Germinal center (tissue), 1 donor: ENCODE results near the gene IFT80.

Experiments used
- DNase-seq: peaks from one replicate; pipeline ENCODE4 v3.0.0; 2012; ENCODE audit warnings: mixed read lengths, low spot score

The IFT80 gene

DNA sequence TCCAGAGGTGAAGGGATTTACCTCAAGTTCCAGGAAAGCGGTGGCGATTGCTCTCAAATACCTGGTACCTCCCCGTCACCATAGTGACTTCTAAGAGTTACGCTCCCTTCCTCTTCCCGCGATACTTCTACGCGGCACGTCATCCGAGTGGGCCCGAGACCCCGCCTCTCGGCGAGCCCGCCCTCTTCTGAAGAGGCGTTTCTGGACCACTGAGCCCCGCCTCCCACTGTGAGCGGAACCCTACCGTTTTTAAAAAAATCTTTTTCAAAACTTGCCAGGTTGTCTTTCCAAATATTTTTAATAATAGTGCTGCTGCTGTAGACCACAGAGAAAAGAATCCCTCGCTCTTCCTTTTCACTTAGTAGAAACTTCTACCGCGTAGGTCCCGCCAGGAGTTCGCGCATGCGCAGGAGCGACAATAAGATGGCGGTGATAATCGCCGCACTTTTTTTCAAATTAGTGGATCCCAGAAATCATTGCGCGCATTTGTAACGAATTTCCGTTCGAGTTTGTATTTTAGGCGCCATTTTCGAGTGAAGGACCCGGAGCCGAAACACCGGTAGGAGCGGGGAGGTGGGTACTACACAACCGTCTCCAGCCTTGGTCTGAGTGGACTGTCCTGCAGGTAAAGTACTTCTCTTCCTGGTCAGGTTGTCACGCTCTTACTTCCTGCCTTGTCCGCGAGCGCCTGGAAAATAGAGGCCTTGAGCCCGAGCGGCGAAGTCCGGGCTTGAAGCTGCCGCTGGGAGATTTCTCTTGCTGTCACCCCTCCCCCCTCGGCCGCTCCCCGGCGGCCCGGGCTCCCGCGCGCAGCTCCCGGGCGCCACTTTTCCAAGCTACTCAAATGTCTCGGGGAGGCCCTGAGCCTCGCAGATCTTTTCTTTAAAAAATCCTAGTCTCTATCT, at the start of gene IFT80, which contains the start of gene SMC4:
TSS of gene IFT80 (minus strand) at position 101 of the 905 bp plus-strand sequence. CDS start 14,625 bp downstream, outside the sequence.
TSS of gene SMC4 (plus strand) at position 526 of the 905 bp plus-strand sequence. CDS start 1,177 bp downstream, outside the sequence.
- DNase-seq: peak; percentile 94

GRCh38 chr3:160447544-160447943, 48.5 kb upstream of the IFT80 start:
- DNase-seq: no peak

DNA sequence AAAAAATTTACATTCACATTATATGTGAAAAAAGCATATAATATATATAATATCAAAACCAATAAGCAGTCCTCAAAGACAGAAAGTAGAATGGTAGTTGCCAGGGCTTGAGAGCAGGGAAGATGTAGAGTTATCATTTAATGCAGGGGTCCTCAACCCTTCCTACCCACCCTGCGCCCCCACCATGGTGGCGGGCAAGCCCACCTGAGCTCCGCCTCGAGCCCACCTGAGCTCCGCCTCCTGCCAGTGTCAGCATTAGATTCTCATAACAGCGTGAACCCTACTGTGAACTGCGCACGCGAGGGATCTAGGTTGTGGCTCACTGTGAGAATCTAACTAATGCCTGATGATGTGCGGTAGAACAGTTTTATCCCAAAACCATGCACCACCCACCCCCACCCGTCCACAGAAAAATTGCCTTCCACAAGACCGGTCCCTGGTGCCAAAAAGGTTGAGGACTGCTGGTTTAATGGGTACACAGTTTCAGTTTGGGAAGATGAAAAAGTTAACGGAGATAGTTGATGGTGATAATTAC, 47.6 kb upstream of the IFT80 start:
- DNase-seq: no peak

DNA sequence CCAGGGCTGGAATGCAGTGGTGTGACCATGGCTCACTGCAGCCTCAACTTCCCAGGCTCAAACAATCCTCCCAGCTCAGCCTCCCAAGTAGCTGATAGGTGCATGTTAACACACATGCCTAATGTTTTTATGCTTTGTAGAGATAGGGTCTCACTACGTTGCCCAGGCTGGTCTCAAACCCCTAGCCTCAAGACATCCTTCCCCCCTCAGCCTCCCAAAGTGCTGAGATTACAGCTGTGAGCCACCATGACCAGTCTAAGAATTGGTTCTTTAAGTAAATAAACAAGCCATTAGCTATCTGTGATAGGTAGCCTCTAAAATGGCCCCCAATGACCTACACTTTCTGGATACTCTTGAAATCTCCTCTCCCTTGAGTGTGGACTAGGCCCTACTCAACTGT, 46.8 kb upstream of the IFT80 start:
- no peak for DNase-seq

DNA sequence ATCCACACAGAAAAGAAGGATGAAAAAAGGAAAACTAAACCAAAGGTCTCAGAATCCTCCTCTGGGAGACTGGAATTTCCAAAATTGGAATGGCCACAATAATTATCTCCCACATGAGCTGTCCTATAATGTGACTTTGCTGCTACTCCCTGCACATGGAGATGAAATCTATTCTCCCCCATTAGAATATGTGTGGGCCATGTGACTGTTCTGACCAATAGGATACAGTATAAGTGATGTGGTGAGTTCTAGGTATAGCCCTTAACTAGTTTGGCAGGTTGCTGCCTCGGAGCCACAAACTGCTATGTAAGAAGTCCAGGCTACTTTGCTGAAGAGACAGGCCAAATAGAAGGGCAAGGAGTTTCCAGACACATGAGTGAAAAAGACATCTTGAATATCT, 45.4 kb upstream of the IFT80 start:
- DNase-seq: peak; percentile 22

DNA sequence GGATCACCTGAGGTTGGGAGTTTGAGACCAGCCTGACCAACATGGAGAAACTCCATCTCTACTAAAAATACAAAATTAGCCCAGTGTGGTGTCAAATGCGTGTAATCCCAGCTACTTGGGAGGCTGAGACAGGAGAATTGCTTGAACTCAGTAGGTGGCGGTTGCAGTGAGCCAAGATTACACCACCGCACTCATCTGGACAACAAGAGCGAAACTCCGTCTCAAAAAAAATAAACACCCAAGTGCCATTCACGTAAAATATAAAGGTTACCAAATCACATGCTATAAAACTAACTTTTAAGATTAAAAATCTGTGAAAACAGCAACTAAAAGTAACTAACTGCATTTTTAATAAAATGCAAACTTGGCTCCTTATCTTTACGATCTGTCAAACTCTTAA, 41.7 kb upstream of the IFT80 start:
- DNase-seq: no peak

- DNase-seq: no peak
These were observed 38.0 kb upstream of the IFT80 start for GRCh38 chr3:160437083-160437455.

DNA sequence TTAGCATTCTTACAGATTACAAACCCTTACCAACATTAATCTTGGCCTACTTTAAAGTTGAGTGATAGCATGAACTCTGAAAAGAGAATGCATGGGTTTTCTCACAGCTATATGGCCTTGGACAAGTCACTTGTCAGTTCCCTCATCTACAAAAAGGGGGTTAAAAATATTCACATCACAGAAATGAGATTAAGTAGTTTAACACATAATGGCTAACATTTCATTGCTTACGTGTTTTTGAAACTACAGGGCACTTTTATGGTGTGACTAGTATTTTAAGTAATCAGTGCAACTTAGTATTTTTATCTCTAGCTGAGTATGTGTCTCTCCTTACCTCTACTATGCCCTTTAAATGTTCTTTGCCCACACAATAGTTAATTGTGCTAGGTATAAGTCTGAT, 36.7 kb upstream of the IFT80 start:
- no peak for DNase-seq

GRCh38 chr3:160435095-160435494, 36.1 kb upstream of the IFT80 start:
- no peak for DNase-seq

GRCh38 chr3:160434071-160434470, 35.0 kb upstream of the IFT80 start:
- DNase-seq: no peak

DNA sequence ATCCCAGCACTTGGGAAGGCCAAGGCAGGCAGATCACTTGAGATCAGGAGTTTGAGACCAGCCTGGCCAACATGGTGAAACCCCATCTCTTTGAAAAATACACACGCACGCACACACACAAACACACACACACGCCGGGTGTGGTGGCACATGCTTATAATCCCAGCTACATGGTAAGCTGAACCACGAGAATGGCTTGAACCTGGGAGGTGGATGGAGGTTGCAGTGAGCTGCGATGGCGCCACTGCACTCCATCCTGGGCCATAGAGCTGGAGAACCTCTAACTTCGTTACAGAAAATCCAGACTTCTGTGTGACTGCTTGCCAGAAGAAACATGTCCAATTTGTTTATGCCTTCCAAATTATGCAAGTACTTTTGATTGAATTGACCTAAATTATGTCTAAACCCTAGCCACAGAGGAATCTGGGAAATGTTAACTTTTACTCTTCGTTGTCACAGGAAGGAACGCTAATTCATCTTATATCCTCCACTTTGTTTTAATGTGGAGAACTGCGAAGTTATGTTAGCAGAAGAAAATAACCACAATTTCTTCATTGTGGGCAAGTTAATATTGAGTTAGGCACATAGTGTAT, 28.9 kb upstream of the IFT80 start:
- DNase-seq: no peak

GRCh38 chr3:160417311-160417710, 18.3 kb upstream of the IFT80 start:
- DNase-seq: no peak

DNA sequence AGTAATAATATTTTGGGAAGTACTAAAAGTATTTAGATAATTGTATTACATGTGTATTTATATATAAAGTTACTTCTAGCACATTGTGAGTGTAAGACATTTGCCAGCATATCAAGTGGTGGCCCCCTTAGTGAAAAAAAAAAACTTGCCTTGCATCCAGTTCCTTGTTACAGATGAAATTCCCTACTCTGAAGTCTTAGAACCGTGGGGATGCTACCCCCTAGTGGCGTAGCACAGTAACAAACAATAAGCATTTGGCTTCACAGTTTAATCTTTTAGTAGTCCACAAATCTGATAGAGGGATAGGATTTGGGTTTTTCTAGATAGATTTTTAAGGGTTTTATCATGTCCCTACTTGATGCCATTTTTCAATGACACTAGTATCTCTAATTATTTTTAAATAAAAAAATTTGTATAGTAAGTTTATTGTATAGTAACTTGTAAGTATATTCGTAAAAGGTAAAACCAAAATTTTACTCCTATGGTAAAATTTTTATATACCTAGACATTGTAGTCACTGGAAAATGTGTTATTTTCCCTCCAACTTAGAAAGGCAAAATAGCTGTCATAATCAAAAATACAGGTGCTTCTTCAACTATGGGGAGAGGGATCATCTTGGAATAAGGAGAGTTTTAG, 14.7 kb upstream of the IFT80 start:
- peak; percentile 72 for DNase-seq

DNA sequence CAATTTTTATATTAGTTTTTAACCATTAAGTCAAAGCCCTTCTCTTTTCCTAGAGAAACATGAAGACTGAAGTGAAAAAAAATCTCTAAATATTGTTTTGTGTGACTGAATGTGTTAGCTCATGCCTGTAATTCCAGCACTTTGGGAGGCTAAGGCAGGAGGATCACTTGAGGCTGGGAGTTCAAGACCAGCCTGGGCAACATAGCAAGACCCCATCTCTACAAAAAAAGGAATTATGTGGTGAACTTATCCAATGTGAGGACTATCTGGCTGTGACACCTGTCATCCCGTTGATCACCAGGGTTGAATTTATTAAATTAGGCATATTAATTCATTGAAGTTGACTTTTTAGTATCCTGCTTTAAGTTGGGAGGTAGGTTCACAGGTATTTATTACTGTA, 13.5 kb upstream of the IFT80 start:
- no peak for DNase-seq

DNA sequence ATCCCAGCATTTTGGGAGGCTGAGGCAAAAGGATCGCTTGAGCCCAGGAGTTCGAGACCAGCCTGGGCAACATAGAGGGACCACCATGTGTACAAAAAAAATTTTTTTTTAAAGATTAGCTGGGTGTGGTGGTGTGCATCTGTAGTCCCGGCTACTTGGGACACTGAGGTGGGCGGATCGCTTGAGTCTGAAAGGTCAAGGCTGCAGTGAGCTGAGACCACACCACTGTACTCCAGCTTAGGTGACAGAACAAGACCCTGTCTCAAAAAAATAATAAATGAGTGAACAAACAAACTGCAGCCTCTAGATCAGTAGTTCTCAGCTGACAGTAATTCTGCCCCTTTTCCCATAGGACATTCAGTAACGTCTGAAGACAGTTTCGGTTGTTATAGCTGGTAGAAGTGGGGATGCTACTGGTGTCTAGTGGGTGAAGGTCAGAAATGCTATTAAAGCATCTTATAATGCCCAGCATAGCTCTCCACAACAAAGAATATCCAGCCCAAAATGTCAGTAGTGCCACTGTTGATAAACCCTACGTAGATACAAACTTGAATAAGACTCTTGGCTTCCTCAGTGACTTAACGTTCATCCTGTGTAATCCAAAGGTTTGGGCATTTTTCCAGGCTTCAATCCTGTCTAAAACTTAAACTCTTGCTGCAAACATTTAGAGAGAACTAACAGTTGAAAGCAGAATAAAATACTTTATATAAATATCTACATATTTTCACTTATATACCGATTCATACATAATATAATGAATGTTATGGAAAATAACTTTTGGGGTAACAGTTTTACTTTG, 11.0 kb upstream of the IFT80 start:
- no peak for DNase-seq

DNA sequence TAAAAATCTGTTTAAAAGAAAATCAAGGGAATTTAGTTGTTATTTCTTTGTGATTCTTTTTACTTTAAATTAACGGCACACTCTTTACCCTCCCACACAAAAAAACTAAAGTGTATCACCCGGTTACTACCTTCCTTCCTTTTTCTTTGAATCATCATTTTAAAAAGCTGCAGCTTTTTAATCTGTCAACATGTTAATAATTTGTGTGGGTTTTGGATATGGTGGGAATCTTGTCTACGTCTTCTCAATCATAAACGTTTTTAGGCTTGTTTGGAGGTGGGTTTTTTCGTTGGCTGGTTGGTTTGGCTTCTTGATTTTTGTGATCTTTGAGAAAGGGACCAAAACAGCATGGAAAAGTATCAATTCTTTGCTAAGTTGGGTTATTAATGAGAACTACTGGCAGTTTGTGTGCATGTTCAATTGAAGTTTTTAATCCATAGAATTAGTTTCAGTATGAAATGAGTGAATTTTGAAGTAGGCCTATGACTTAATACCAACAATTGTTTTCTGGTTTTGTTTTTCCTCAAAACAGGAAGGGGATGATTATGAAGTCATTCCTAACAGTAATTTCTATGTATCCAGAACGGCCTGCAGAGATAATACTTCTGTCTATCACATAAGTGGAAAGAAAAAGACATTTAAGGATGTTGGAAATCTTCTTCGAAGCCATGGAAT, 4.9 kb upstream of the IFT80 start:
- no peak for DNase-seq

GRCh38 chr3:160403028-160403545, 4.1 kb upstream of the IFT80 start:
- DNase-seq: no peak

DNA sequence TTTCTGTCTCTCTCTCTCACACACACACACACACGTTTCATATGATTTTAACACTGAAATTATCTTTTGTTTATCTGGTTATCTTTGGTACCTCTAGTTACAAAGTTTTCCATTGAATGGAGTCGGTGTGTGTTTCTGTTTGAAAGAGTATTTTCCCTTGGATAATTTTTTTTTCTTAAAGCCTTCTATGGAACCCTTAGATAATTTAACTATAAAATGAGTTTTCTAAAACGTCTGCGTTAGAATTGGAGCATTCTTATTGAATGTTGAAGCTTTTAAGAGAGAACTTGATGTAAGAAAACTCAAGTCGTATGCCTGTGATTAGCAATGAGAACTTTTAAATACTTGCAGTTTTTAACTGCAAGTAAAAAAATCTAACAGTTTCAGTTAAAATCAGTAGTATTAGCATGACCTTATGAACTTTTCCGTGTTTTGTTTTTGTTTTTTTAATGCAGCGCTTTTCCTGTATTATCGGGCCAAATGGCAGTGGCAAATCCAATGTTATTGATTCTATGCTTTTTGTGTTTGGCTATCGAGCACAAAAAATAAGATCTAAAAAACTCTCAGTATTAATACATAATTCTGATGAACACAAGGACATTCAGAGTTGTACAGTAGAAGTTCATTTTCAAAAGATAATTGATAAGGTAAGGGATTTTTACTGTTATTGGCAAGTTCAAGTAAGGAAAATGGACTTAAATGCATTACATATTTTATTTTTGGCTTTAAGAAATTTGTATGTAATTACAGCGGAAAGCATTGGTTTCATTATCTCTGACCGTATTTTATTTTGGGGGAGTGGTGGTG, 3.4 kb upstream of the IFT80 start:
- no peak for DNase-seq

DNA sequence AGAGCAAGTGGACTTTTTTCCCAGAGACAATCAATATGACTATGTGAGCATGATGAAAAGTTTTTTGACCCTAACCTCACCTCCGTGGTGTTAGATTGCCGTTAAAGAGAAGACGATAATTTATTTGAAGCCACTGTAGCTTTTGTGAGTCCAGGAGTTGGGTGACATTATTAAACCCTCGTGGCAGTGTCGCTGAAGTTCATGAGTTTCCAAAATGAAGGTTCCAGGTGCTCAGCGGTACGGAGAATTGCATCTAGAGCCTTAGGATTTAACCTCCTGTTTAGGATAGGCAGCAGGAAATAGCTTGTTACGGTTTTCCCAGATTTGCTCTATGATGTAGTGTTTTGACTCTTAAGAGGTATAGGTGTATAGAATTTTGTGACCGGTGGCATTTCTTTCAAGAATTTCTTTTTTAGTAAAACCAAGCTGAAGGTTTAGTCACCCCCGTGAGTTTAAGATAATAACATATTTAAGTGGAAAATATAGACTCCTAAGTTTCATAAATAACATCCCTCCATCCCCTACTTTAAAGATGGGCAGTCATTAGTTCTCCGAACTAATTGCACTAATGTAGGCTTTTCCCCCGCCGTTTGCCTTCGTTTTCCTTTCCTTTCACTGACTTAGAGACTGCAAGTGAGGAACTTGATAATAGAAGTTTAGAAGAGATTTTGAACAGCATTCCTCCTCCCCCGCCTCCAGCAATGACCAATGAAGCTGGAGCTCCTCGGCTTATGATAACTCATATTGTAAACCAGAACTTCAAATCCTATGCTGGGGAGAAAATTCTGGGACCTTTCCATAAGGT, 2.5 kb upstream of the IFT80 start:
- DNase-seq: peak; percentile 7
